CD4-positive, alpha-beta T cell treated with Interleukin-1 beta for 1 hour (primary cell): ENCODE data around the gene NOS3.
A peak's percentile ranks its signal among the peaks of the same experiment; 100 is the strongest.

ENCODE experiments used
- DNase-seq, 2 donors: peaks; one replicate each; pipeline ENCODE4 v3.0.0-alpha.2; 2020 to 2022

NOS3 gene

GRCh38 chr7:150990416-150991186, at the start of gene NOS3:
Gene NOS3, plus strand, starts transcription at chr7:150991017. Its CDS starts 2,787 bp downstream, at chr7:150993804.
- DNase-seq = no peak

- DNase-seq = no peak
Measured at GRCh38 chr7:150941351-150942000, 49.3 kb upstream of the NOS3 start.

- DNase-seq = peak; percentile 39 to 63
Measured at GRCh38 chr7:150942001-150942590, 48.7 kb upstream of the NOS3 start.

- no peak for DNase-seq
Measured at GRCh38 chr7:150942591-150943452, 48.0 kb upstream of the NOS3 start.

GRCh38 chr7:150943453-150943814, 47.4 kb upstream of the NOS3 start:
- DNase-seq = no peak

- DNase-seq = no peak
Measured at GRCh38 chr7:150944066-150945042, 46.5 kb upstream of the NOS3 start.

- no peak for DNase-seq
Measured at GRCh38 chr7:150945171-150945852, 45.5 kb upstream of the NOS3 start.

GRCh38 chr7:150945853-150946420, 44.9 kb upstream of the NOS3 start:
- no peak for DNase-seq

GRCh38 chr7:150946421-150947240, 44.2 kb upstream of the NOS3 start:
- DNase-seq = no peak

GRCh38 chr7:150947241-150947745, 43.5 kb upstream of the NOS3 start:
- no peak for DNase-seq

- DNase-seq = no peak
Measured at GRCh38 chr7:150947761-150948651, 42.8 kb upstream of the NOS3 start.

GRCh38 chr7:150948791-150949251, 42.0 kb upstream of the NOS3 start:
- DNase-seq = no peak

GRCh38 chr7:150949564-150949963, 41.3 kb upstream of the NOS3 start:
- no peak for DNase-seq

GRCh38 chr7:150949971-150950491, 40.8 kb upstream of the NOS3 start:
- DNase-seq = no peak

- DNase-seq = no peak
Measured at GRCh38 chr7:150950496-150951180, 40.2 kb upstream of the NOS3 start.

GRCh38 chr7:150951181-150951520, 39.7 kb upstream of the NOS3 start:
- no peak for DNase-seq

- no peak for DNase-seq
Measured at GRCh38 chr7:150951521-150951920, 39.3 kb upstream of the NOS3 start.
